Measurements from ENCODE around the gene CLBA1.

CLBA1 gene

GRCh38 chr14:104985675-104986486 is at the start of gene CLBA1:
TSS of gene CLBA1 (plus strand) at chr14:104985788. CDS start at chr14:104986432, 644 bp downstream.
- H3K27me3 ChIP-seq (ENCODE audit: control insufficient read depth, insufficient read depth, low read length) = no peaks in the 10 kb centered on the region
- H3K36me3 ChIP-seq (ENCODE audit: control insufficient read depth, insufficient read depth, low read length) = no peaks in the 10 kb centered on the region
- H3K9ac ChIP-seq (ENCODE audit: low read length) = peak within 1 kb of the TSS; percentile 71
- H3K4me3 ChIP-seq (ENCODE audit: low read length) = peak within 1 kb of the TSS; percentile 46
- no peaks in the 10 kb centered on the region for H3K9me3 ChIP-seq (ENCODE audit: control insufficient read depth, low read length)
- peaks cover 8% of the 10 kb centered on the region for H3K4me1 ChIP-seq (ENCODE audit: control insufficient read depth, insufficient read depth, low read length)

GRCh38 chr14:104935955-104936354 is 49.6 kb upstream of the CLBA1 start:
- H3K36me3 ChIP-seq (ENCODE audit: control insufficient read depth, insufficient read depth, low read length) = no peaks in the 10 kb centered on the region
- H3K9me3 ChIP-seq (ENCODE audit: control insufficient read depth, low read length) = no peaks in the 10 kb centered on the region
- peaks cover 4% of the 10 kb centered on the region for H3K4me1 ChIP-seq (ENCODE audit: control insufficient read depth, insufficient read depth, low read length)
- H3K9ac ChIP-seq (ENCODE audit: low read length) = no peak overlapping the region
- H3K27me3 ChIP-seq (ENCODE audit: control insufficient read depth, insufficient read depth, low read length) = peaks cover 78% of the 10 kb centered on the region
- H3K4me3 ChIP-seq (ENCODE audit: low read length) = no peak overlapping the region

- Histone ChIP-seq H3K4me1 (ENCODE audit: control insufficient read depth, insufficient read depth, low read length) (peaks cover 4% of the 10 kb centered on the region), H3K9me3 (ENCODE audit: control insufficient read depth, low read length) (no peaks in the 10 kb centered on the region), H3K27me3 (ENCODE audit: control insufficient read depth, insufficient read depth, low read length) (peaks cover 72% of the 10 kb centered on the region), H3K9ac (ENCODE audit: low read length) (no peak overlapping the region), H3K36me3 (ENCODE audit: control insufficient read depth, insufficient read depth, low read length) (no peaks in the 10 kb centered on the region), H3K4me3 (ENCODE audit: low read length) (no peak overlapping the region)
Measured at GRCh38 chr14:104936361-104937155, 49.0 kb upstream of the CLBA1 start.

- peaks cover 66% of the 10 kb centered on the region for H3K27me3 ChIP-seq (ENCODE audit: control insufficient read depth, insufficient read depth, low read length)
- no peaks in the 10 kb centered on the region for H3K9me3 ChIP-seq (ENCODE audit: control insufficient read depth, low read length)
- H3K4me1 ChIP-seq (ENCODE audit: control insufficient read depth, insufficient read depth, low read length) = peaks cover 3% of the 10 kb centered on the region
- no peak overlapping the region for H3K4me3 ChIP-seq (ENCODE audit: low read length)
- H3K9ac ChIP-seq (ENCODE audit: low read length) = no peak overlapping the region
- no peaks in the 10 kb centered on the region for H3K36me3 ChIP-seq (ENCODE audit: control insufficient read depth, insufficient read depth, low read length)
Measured at GRCh38 chr14:104937161-104937560, 48.4 kb upstream of the CLBA1 start.

GRCh38 chr14:104937694-104938365 is 47.8 kb upstream of the CLBA1 start:
- Histone ChIP-seq H3K36me3 (ENCODE audit: control insufficient read depth, insufficient read depth, low read length) (no peaks in the 10 kb centered on the region), H3K4me3 (ENCODE audit: low read length) (no peak overlapping the region), H3K9ac (ENCODE audit: low read length) (no peak overlapping the region), H3K9me3 (ENCODE audit: control insufficient read depth, low read length) (no peaks in the 10 kb centered on the region), H3K27me3 (ENCODE audit: control insufficient read depth, insufficient read depth, low read length) (peaks cover 60% of the 10 kb centered on the region), H3K4me1 (ENCODE audit: control insufficient read depth, insufficient read depth, low read length) (no peaks in the 10 kb centered on the region)

GRCh38 chr14:104938436-104938835 is 47.2 kb upstream of the CLBA1 start:
- H3K4me1 ChIP-seq (ENCODE audit: control insufficient read depth, insufficient read depth, low read length) = no peaks in the 10 kb centered on the region
- H3K9me3 ChIP-seq (ENCODE audit: control insufficient read depth, low read length) = no peaks in the 10 kb centered on the region
- no peak overlapping the region for H3K4me3 ChIP-seq (ENCODE audit: low read length)
- H3K9ac ChIP-seq (ENCODE audit: low read length) = no peak overlapping the region
- no peaks in the 10 kb centered on the region for H3K36me3 ChIP-seq (ENCODE audit: control insufficient read depth, insufficient read depth, low read length)
- peaks cover 55% of the 10 kb centered on the region for H3K27me3 ChIP-seq (ENCODE audit: control insufficient read depth, insufficient read depth, low read length)

- no peak overlapping the region for H3K4me3 ChIP-seq (ENCODE audit: low read length)
- no peaks in the 10 kb centered on the region for H3K9me3 ChIP-seq (ENCODE audit: control insufficient read depth, low read length)
- H3K36me3 ChIP-seq (ENCODE audit: control insufficient read depth, insufficient read depth, low read length) = no peaks in the 10 kb centered on the region
- H3K27me3 ChIP-seq (ENCODE audit: control insufficient read depth, insufficient read depth, low read length) = peaks cover 55% of the 10 kb centered on the region
- no peaks in the 10 kb centered on the region for H3K4me1 ChIP-seq (ENCODE audit: control insufficient read depth, insufficient read depth, low read length)
- H3K9ac ChIP-seq (ENCODE audit: low read length) = no peak overlapping the region
Measured at GRCh38 chr14:104938960-104939359, 46.6 kb upstream of the CLBA1 start.

GRCh38 chr14:104939666-104940410 is 45.8 kb upstream of the CLBA1 start:
- Histone ChIP-seq H3K9ac (ENCODE audit: low read length) (no peak overlapping the region), H3K4me1 (ENCODE audit: control insufficient read depth, insufficient read depth, low read length) (no peaks in the 10 kb centered on the region), H3K36me3 (ENCODE audit: control insufficient read depth, insufficient read depth, low read length) (no peaks in the 10 kb centered on the region), H3K27me3 (ENCODE audit: control insufficient read depth, insufficient read depth, low read length) (peaks cover 46% of the 10 kb centered on the region), H3K9me3 (ENCODE audit: control insufficient read depth, low read length) (no peaks in the 10 kb centered on the region), H3K4me3 (ENCODE audit: low read length) (no peak overlapping the region)

GRCh38 chr14:104940526-104941150 is 45.0 kb upstream of the CLBA1 start:
- H3K36me3 ChIP-seq (ENCODE audit: control insufficient read depth, insufficient read depth, low read length) = no peaks in the 10 kb centered on the region
- H3K9ac ChIP-seq (ENCODE audit: low read length) = no peak overlapping the region
- H3K9me3 ChIP-seq (ENCODE audit: control insufficient read depth, low read length) = no peaks in the 10 kb centered on the region
- H3K4me3 ChIP-seq (ENCODE audit: low read length) = no peak overlapping the region
- no peaks in the 10 kb centered on the region for H3K4me1 ChIP-seq (ENCODE audit: control insufficient read depth, insufficient read depth, low read length)
- H3K27me3 ChIP-seq (ENCODE audit: control insufficient read depth, insufficient read depth, low read length) = peaks cover 40% of the 10 kb centered on the region

GRCh38 chr14:104941508-104942365 is 43.9 kb upstream of the CLBA1 start:
- Histone ChIP-seq H3K9ac (ENCODE audit: low read length) (no peak overlapping the region), H3K9me3 (ENCODE audit: control insufficient read depth, low read length) (no peaks in the 10 kb centered on the region), H3K27me3 (ENCODE audit: control insufficient read depth, insufficient read depth, low read length) (peaks cover 36% of the 10 kb centered on the region), H3K4me3 (ENCODE audit: low read length) (no peak overlapping the region), H3K36me3 (ENCODE audit: control insufficient read depth, insufficient read depth, low read length) (no peaks in the 10 kb centered on the region), H3K4me1 (ENCODE audit: control insufficient read depth, insufficient read depth, low read length) (no peaks in the 10 kb centered on the region)
